AG09319 (cell line): Measurements from ENCODE around the gene PRR15.

Experiments used
- DNase-seq: peaks from one replicate; pipeline ENCODE4 v3.0.0-alpha.2; 2010; ENCODE audit warnings: low read depth; ENCODE audit errors: extremely low read depth
- CTCF ChIP-seq: IDR thresholded peaks from 2 replicates; pipeline ENCODE4 v1.5.1; 2011; ENCODE audit warnings: low read depth, mild to moderate bottlenecking, inconsistent platforms, low read length, moderate library complexity

PRR15 gene

DNA sequence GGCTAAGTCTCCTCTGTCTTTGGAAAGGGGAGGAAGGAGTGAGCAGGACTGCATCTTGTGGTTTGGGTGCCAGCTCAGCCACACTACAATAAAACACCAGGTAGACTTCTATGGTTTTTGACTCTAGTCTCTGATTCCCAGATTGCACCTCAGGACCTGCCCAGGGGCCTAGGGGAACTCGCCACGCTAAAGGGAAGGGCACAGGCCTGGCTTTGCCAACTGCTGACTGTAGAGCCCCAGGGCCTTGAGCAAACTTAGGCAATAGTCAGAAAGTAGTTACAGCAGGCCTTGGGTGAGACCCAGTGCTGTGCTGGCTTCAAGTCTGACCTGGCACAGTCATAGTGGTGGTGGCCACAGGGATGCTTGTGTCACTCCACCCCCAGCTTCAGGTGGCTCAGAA, 24.2 kb upstream of the PRR15 start:
- DNase-seq: no peak
- TF ChIP-seq CTCF: no peak

GRCh38 chr7:29547421-29547820, 16.2 kb upstream of the PRR15 start:
- TF ChIP-seq CTCF: no peak

DNA sequence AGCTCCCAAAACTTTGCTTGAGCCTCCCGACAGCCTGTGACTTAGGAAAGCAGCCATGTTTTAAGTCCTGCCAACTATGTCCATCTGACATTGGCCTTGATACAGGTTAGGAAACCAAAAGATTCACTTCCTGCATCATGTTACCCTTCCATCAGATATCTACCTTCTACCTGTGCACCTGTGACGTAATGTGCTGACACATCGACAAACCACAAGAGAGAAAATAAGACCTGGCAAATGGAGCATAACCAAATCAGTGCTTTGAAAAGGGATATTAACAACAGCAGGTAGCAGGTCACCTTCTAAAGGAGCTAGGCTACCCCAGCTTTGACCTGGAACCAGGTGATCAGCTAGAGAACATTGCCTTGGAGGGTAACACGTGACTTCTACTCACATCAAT, 14.8 kb upstream of the PRR15 start:
- DNase-seq: no peak

More at GRCh38 chr7:29547421-29547820, 16.2 kb upstream of the PRR15 start:
- no peak for DNase-seq

DNA sequence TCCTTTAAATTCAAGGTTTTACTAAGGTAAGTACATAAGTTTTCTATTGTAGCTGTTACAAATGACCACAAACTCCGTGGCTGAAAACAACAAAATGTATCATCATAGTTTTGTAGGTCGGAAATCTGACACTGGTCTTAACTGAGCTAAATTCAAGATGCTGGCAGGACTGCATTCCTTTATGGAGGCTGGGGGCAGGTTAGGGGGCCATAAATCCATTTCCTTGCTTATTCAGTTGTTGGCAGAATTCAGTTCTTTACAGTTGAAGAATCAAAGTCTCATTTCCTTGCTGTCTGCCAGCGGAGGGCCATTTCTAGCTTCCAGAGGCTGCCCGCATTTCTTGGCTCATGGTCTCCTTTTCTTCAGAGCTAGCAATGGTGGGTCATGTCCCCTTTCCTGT, 11.2 kb upstream of the PRR15 start:
- DNase-seq: no peak
- TF ChIP-seq CTCF: no peak

More for the DNA sequence above, 14.8 kb upstream of the PRR15 start:
- no peak for TF ChIP-seq CTCF

DNA sequence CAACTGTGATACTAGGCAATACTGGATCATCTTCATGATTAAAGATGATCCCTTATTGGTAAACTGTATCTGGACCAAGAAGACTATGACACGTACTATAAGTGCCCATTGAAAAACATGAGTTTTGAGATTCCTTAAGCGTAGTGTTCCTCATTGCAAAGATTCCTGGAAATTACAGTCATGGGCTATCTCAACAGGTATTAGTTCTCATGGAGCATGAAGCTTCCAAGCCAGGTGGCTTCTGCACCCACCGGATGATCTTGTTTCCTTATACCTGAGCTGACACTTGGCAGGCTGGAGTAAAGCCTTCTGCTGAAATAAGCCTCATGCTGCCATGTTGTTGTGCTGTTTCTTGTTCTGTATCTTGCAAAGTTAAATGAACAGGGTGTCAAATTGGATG, 8.6 kb upstream of the PRR15 start:
- no peak for DNase-seq
- no peak for TF ChIP-seq CTCF

- no peak for DNase-seq
- TF ChIP-seq CTCF: no peak; the same call in 1 of the 2 replicates
These were observed 7.0 kb upstream of the PRR15 start for GRCh38 chr7:29556405-29557195.

DNA sequence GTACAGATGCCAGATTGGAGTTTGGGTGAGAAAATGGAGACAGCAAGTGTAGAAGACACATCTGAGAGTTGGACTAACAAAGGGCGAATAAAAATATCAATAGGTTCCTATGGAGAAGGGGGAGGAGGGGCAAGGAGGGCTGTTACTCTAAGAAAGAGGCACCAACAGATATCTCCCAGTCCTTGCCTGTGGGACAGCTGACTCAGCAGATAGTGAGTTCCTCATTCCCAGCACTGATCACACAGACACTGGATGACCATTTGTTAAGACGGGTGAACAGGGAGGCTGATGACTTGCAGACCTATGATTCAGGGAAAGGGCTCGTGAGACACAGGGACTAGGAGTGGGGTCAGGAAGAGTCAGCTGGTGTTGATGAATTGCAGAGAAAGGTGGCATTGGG, 5.7 kb upstream of the PRR15 start:
- no peak for DNase-seq
- no peak for TF ChIP-seq CTCF
